Measurements from ENCODE around the gene P2RY2.

DNA sequence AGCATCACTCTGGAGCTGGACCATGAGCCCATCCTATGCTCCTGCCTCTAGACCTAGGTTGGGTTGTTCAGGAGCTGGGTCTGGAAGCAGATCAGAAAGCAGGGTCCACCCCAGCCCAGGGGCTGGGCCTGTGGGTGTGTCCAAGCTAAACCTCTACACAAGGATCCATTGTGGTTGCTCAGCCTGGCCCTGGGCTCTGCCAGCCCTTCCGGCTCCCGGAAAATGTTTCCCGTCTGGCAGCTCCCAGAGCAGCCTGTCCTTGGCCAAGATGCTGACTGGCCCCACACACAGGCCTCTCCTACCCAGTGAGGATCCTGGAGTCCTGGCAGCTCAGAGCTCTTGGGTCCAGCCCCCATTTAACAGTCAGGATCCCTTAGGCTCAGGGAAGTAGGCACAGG, 40.7 kb upstream of the P2RY2 start:
- TF ChIP-seq, protein P1, sequence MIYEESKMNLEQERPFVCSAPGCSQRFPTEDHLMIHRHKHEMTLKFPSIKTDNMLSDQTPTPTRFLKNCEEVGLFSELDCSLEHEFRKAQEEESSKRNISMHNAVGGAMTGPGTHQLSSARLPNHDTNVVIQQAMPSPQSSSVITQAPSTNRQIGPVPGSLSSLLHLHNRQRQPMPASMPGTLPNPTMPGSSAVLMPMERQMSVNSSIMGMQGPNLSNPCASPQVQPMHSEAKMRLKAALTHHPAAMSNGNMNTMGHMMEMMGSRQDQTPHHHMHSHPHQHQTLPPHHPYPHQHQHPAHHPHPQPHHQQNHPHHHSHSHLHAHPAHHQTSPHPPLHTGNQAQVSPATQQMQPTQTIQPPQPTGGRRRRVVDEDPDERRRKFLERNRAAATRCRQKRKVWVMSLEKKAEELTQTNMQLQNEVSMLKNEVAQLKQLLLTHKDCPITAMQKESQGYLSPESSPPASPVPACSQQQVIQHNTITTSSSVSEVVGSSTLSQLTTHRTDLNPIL (CRISPR knock-in tag; IDR thresholded peaks at IDR 0.05; ENCODE audit: low read depth), result no peak
- TF ChIP-seq CSRNP3 (CRISPR knock-in tag; IDR thresholded peaks at IDR 0.05) (no peak), ZFP3 (CRISPR knock-in tag; IDR thresholded peaks at IDR 0.05) (no peak), ZFP30 (CRISPR knock-in tag; IDR thresholded peaks at IDR 0.05) (no peak), ARNTL (CRISPR knock-in tag; IDR thresholded peaks at IDR 0.05; ENCODE audit: borderline replicate concordance, low read depth) (no peak), GLIS3 (CRISPR knock-in tag; IDR thresholded peaks at IDR 0.05) (no peak), TCF4 (CRISPR knock-in tag; IDR thresholded peaks at IDR 0.05; ENCODE audit: borderline replicate concordance) (no peak), ZC3H10 (CRISPR knock-in tag; IDR thresholded peaks at IDR 0.05) (no peak), SNAI2 (CRISPR knock-in tag; IDR thresholded peaks at IDR 0.05) (no peak), RARB (CRISPR knock-in tag; IDR thresholded peaks at IDR 0.05) (no peak), ZNF70 (CRISPR knock-in tag; IDR thresholded peaks at IDR 0.05) (no peak)
- TF ChIP-seq, protein P2, sequence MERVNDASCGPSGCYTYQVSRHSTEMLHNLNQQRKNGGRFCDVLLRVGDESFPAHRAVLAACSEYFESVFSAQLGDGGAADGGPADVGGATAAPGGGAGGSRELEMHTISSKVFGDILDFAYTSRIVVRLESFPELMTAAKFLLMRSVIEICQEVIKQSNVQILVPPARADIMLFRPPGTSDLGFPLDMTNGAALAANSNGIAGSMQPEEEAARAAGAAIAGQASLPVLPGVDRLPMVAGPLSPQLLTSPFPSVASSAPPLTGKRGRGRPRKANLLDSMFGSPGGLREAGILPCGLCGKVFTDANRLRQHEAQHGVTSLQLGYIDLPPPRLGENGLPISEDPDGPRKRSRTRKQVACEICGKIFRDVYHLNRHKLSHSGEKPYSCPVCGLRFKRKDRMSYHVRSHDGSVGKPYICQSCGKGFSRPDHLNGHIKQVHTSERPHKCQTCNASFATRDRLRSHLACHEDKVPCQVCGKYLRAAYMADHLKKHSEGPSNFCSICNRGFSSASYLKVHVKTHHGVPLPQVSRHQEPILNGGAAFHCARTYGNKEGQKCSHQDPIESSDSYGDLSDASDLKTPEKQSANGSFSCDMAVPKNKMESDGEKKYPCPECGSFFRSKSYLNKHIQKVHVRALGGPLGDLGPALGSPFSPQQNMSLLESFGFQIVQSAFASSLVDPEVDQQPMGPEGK (CRISPR knock-in tag; IDR thresholded peaks at IDR 0.05; ENCODE audit: borderline replicate concordance), result no peak
